Liver (tissue), 3 donors: ENCODE data around the gene SEPTIN3.

Source experiments
- RAD21 ChIP-seq, 2 donors: IDR thresholded peaks; 2 replicates each; pipeline ENCODE4 v1.6.1; 2016; ENCODE audit warnings: antibody characterized with exemption in 2 of 2, mild to moderate bottlenecking in 2 of 2
- TF ChIP-seq, protein P1 (sequence below): fragments of 150-350 bp; IDR thresholded peaks from 2 replicates; pipeline ENCODE4 v1.5.1; 2017; ENCODE audit warnings: improper control_type of control experiment, low read depth, low read length; ENCODE audit not compliant: missing input control
- TF ChIP-seq, protein P2 (sequence below): IDR thresholded peaks from 2 replicates; pipeline ENCODE4 v1.6.1; 2016; ENCODE audit warnings: antibody characterized with exemption
- donor health status: healthy.
- donor health status: healthy.

DNA sequence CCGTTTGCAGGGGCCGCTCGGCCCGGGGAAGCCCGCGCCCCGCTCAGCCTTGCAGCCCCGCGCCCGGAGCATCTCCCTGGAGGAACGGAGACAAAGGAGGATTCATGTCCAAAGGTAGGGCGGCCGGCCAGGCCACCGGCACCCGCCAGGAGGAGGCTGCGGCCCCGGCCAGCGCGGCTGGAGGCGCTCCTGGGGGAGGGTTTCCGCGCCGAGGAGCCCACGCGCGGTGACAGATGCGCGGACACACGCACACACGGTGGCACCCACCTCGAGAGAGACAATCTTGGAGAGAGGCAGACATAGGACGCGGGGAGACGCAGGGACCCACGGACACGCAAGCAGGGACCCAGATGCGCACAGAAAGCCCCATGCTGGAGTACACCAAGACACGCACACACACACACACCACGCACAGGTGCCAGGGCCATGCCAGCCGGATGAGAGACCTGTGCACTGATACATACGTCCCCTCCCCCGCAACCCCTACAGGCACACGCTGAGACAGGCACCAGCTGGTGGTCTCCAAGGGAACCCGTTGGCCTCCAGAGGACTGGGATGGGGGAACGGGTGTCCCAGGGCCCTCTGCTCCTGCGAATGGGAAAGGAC, 7.8 kb downstream of the SEPTIN3 start:
- TF ChIP-seq, protein P1, sequence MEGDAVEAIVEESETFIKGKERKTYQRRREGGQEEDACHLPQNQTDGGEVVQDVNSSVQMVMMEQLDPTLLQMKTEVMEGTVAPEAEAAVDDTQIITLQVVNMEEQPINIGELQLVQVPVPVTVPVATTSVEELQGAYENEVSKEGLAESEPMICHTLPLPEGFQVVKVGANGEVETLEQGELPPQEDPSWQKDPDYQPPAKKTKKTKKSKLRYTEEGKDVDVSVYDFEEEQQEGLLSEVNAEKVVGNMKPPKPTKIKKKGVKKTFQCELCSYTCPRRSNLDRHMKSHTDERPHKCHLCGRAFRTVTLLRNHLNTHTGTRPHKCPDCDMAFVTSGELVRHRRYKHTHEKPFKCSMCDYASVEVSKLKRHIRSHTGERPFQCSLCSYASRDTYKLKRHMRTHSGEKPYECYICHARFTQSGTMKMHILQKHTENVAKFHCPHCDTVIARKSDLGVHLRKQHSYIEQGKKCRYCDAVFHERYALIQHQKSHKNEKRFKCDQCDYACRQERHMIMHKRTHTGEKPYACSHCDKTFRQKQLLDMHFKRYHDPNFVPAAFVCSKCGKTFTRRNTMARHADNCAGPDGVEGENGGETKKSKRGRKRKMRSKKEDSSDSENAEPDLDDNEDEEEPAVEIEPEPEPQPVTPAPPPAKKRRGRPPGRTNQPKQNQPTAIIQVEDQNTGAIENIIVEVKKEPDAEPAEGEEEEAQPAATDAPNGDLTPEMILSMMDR: no peak
- no peak for TF ChIP-seq RAD21 (IDR thresholded peaks at IDR 0.05)
- TF ChIP-seq, protein P2, sequence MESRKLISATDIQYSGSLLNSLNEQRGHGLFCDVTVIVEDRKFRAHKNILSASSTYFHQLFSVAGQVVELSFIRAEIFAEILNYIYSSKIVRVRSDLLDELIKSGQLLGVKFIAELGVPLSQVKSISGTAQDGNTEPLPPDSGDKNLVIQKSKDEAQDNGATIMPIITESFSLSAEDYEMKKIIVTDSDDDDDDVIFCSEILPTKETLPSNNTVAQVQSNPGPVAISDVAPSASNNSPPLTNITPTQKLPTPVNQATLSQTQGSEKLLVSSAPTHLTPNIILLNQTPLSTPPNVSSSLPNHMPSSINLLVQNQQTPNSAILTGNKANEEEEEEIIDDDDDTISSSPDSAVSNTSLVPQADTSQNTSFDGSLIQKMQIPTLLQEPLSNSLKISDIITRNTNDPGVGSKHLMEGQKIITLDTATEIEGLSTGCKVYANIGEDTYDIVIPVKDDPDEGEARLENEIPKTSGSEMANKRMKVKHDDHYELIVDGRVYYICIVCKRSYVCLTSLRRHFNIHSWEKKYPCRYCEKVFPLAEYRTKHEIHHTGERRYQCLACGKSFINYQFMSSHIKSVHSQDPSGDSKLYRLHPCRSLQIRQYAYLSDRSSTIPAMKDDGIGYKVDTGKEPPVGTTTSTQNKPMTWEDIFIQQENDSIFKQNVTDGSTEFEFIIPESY: no peak
